SK-N-DZ (cell line): Measurements from ENCODE around the gene FRY.

Experiments used
- DNase-seq: peaks from one replicate; pipeline ENCODE4 v3.0.0-alpha.2; 2015; ENCODE audit warnings: low spot score

The FRY gene

GRCh38 chr13:32212421-32212820 is 180.8 kb downstream of the FRY start:
- DNase-seq: no peak

GRCh38 chr13:32213626-32214025 is 182.1 kb downstream of the FRY start:
- DNase-seq: no peak

GRCh38 chr13:32214071-32214470 is 182.5 kb downstream of the FRY start:
- no peak for DNase-seq

- DNase-seq: no peak
These were observed 184.7 kb downstream of the FRY start for GRCh38 chr13:32216281-32216680.

- DNase-seq: no peak
These were observed 190.6 kb downstream of the FRY start for GRCh38 chr13:32222046-32222676.

GRCh38 chr13:32224916-32225315 is 193.3 kb downstream of the FRY start:
- no peak for DNase-seq

GRCh38 chr13:32225481-32225931 is 193.9 kb downstream of the FRY start:
- no peak for DNase-seq

- DNase-seq: no peak
These were observed 196.9 kb downstream of the FRY start for GRCh38 chr13:32228330-32229041.

GRCh38 chr13:32229443-32229842 is 197.9 kb downstream of the FRY start:
- DNase-seq: no peak

- DNase-seq: no peak
These were observed 200.7 kb downstream of the FRY start for GRCh38 chr13:32232263-32232662.

- DNase-seq: no peak
These were observed 201.5 kb downstream of the FRY start for GRCh38 chr13:32233062-32233461.

- no peak for DNase-seq
These were observed 203.3 kb downstream of the FRY start for GRCh38 chr13:32234914-32235313.

GRCh38 chr13:32237681-32238080 is 206.1 kb downstream of the FRY start:
- no peak for DNase-seq

- DNase-seq: no peak
These were observed 212.1 kb downstream of the FRY start for GRCh38 chr13:32243695-32244094.

GRCh38 chr13:32245555-32245954 is 214.0 kb downstream of the FRY start:
- DNase-seq: no peak

GRCh38 chr13:32246468-32246867 is 214.9 kb downstream of the FRY start:
- peak; percentile 70 for DNase-seq

GRCh38 chr13:32247887-32248286 is 216.3 kb downstream of the FRY start:
- no peak for DNase-seq

GRCh38 chr13:32248801-32249200 is 217.2 kb downstream of the FRY start:
- DNase-seq: no peak

- DNase-seq: no peak
These were observed 221.4 kb downstream of the FRY start for GRCh38 chr13:32252812-32253438.

- DNase-seq: no peak
These were observed 222.4 kb downstream of the FRY start for GRCh38 chr13:32253911-32254399.

- no peak for DNase-seq
These were observed 222.8 kb downstream of the FRY start for GRCh38 chr13:32254416-32254815.

GRCh38 chr13:32254916-32255723 is 223.5 kb downstream of the FRY start:
- no peak for DNase-seq
